Endothelial cell of umbilical vein (primary cell): ENCODE results near the gene IFI27L2.

Source experiments
- CTCF ChIP-seq, 2 donors: IDR thresholded peaks; 1 replicate in 1 of 2; 2 replicates in 1 of 2; pipeline ENCODE4 v1.5.1; 2011; ENCODE audit warnings: low read length in 2 of 2, mild to moderate bottlenecking in 2 of 2, moderate library complexity in 2 of 2, control low read depth in 1 of 2, inconsistent platforms in 1 of 2, low read depth in 1 of 2; ENCODE audit not compliant: insufficient read depth in 1 of 2; ENCODE audit errors: extremely low read depth in 1 of 2
- EZH2 ChIP-seq: IDR thresholded peaks from 2 replicates; pipeline ENCODE4 v1.6.1; 2012; ENCODE audit warnings: borderline replicate concordance, low read depth, mild to moderate bottlenecking, moderate library complexity, low read length, inconsistent platforms; ENCODE audit not compliant: severe bottlenecking
- FOS ChIP-seq: IDR thresholded peaks from 2 replicates; pipeline ENCODE4 v1.6.1; 2011; ENCODE audit warnings: mild to moderate bottlenecking, low read length, moderate library complexity, borderline replicate concordance; ENCODE audit not compliant: insufficient read depth
- MYC ChIP-seq: IDR thresholded peaks from one replicate; pipeline ENCODE4 v1.6.1; 2011; ENCODE audit warnings: mild to moderate bottlenecking, low read depth, low read length
- POLR2A ChIP-seq: IDR thresholded peaks from 2 replicates; pipeline ENCODE4 v1.6.1; 2012; ENCODE audit warnings: low read depth, mild to moderate bottlenecking, control low read depth, low read length
- POLR2AphosphoS5 ChIP-seq: IDR thresholded peaks from 2 replicates; pipeline ENCODE4 v1.6.1; 2012; ENCODE audit warnings: low read depth, mild to moderate bottlenecking, control low read depth, low read length, moderate library complexity; ENCODE audit not compliant: insufficient read depth

GRCh38 chr14:94175747-94176146 is 46.3 kb upstream of the IFI27L2 start:
- TF ChIP-seq FOS (no peak), CTCF (IDR thresholded peaks at IDR 0.05; ENCODE audit: extremely low read depth in 1 of 2, insufficient read depth in 1 of 2, low read depth in 1 of 2, low read length in 2 of 2) (no peak), EZH2 (no peak), POLR2A (no peak), POLR2AphosphoS5 (no peak), MYC (no peak)
